NCI-H226 (cell line): ENCODE results near the gene ORM1.
"Not testable (repeated sequence)": the region's sequence is repeated elsewhere in the genome, so short reads cannot be mapped to it uniquely, and the experiment has no call there.

ENCODE experiments used
- DNase-seq: peaks from one replicate; pipeline ENCODE4 v3.0.0-alpha.2; 2015

Gene ORM1

DNA sequence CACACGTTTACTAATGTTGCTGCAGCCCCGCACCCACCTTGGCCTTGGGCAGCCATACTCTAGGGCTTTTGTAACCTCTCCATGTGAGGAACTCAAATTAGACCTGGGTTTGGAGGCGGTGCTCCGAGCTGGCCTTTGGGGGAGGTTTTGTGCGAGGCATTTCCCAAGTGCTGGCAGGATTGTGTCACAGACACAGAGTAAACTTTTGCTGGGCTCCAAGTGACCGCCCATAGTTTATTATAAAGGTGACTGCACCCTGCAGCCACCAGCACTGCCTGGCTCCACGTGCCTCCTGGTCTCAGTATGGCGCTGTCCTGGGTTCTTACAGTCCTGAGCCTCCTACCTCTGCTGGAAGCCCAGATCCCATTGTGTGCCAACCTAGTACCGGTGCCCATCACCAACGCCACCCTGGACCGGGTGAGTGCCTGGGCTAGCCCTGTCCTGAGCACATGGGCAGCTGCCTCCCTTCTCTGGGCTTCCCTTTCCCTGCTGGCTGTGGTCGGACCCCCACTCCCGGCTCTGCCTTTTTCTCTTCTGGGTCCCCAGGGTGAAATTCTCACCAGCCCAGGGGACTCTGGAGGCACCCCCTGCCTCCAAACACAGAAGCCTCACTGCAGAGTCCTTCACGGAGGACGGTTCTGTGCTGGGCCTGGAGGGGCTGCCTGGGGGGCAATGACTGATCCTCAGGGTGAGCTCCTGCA is at the start of gene ORM1:
Gene ORM1 (plus strand): TSS at position 268 of the 701 bp plus-strand sequence. CDS start 36 bp downstream, at position 304.
- DNase-seq: not testable (repeated sequence)

GRCh38 chr9:114273461-114273881 is 49.4 kb upstream of the ORM1 start:
- DNase-seq: no peak

DNA sequence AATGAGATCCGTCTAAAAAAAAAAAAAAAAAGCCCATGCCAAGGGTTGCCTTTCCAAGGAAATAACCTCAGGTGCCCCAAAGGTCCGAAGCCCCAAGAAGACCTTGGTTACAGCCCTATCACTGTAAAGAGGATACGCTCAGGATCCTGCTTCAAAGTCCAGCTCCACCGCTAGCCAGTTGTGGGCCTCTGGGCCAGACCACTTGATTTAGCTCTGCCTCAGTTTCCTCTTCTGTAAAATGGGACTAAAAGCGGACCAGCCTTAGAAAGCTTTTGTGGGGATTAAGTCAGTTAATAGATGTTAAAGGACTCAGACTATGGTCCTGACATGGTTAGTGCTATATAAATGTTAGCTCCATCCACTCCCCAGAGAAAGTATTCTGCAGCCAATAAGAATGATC is 48.7 kb upstream of the ORM1 start:
- DNase-seq: no peak

- DNase-seq: no peak
Measured at GRCh38 chr9:114275246-114276004, 47.5 kb upstream of the ORM1 start.

GRCh38 chr9:114276908-114277821 is 45.7 kb upstream of the ORM1 start:
- no peak for DNase-seq

- no peak for DNase-seq
Measured at GRCh38 chr9:114278356-114278755, 44.5 kb upstream of the ORM1 start.

- no peak for DNase-seq
Measured at GRCh38 chr9:114278881-114279570, 43.9 kb upstream of the ORM1 start.

- DNase-seq: no peak
Measured at GRCh38 chr9:114279693-114280092, 43.2 kb upstream of the ORM1 start.

DNA sequence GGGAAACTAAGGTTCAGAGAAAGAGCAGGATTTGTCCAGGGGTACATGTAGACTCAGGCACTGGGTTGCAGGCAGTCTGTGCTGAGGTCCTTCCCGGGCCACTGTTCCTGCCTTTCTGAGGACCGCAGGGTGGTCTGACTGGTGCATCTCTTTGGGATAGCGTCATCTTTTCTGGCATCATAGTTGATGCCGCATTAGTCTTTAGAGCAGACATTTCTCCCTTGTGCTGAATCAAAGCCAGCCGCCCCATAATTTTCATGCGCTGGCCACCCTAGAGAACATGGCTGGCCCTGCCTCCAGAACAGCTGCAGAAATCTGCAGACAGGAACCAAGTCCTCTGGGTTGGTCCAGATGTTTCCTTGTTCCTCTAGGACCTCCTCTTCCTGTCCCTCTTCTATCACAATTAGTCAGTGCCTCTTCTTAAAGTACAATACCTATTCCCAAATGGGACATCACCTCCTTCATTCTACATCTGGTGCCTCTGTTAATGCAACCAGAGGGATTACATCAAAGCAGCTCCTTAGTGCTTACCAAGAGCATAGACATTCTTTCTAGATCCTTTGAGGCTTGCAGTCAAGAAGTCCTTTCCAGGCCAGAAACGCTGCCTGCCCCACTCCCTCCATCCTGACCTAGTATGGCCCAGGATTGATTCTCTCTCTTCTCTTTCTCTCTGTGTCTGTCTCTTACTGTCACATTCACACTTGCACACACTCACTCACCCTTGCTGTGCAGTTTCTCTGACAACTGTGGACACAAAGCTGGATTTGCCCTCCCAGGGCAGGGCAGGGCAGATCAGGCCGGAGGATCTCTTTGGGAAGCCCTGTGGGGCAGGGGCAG is 42.0 kb upstream of the ORM1 start:
- DNase-seq: no peak

DNA sequence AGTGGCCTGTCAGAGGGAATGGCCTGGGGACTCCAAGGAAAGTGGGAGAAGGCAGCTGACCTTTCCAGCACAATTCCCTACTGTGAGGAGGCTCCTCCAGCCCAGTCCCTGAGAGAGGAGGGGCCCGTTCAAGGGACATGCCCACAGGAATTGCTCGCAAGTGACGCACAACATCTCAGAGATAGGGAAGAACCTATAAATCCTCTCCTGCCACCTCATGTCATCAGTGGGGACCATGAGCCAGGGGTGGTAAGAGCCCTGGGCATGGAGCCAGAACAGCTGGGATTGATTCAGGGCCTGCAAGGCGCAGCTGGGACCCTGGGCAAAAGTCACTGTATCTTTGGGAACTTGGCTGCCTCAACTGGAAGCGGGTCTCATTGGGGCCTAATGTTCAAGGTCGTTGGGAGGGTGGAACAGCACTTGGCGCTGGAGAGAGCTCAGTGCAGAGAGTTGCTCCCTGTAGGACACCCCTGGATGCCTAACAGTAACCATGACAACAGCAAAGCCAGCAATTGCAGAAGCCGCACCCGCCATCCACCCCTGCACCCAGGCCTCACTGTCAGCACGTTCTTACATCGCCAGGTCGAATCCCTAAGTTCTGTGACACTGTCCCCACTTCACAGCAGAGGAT is 41.3 kb upstream of the ORM1 start:
- no peak for DNase-seq

DNA sequence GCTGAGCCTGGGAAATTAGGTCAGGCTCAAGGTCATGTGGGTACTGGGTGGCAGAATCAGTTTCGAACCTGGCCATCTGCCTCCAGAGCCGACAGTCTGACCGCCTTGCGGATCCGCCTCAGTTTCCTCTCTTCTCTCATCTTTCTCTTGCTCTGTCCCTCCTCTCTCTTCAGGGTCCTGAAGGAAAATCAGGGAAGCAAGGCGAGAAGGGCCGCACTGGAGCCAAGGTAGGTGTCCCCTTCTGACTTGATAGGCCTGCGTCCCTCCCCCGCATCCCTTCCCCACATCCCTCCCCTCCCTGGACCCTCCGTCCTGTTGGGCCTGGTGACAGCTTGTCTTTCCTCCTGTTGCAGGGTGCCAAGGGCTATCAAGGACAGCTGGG is 40.8 kb upstream of the ORM1 start:
- no peak for DNase-seq

GRCh38 chr9:114282507-114282906 is 40.4 kb upstream of the ORM1 start:
- no peak for DNase-seq

GRCh38 chr9:114282926-114283325 is 40.0 kb upstream of the ORM1 start:
- DNase-seq: peak; percentile 17

DNA sequence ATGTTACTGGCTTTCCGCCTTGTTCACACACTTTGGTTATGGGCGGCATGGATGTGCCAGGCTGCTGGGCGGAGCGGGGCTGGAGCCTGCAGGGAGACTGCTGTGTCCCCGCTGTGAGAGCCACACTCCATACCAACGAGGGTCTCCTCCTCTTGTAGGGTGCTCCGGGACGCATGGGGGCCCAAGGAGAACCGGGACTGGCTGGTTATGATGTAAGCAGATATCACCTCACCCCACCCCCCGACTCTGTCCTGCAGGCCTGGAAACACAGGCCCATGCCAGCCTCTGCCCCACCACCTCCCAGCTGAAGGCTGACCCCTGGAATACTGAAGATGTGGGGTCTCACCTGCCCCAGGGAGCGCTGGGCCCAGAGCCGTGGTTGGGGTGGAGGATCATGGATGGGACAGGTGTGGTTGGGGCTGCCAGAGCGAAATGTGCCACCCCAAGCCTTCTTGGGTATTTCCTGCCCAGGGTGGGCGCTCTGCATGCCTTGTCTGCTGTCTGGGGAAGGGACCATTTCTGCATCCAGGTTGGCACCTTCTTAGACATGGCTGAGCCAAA is 39.3 kb upstream of the ORM1 start:
- no peak for DNase-seq

GRCh38 chr9:114284316-114285060 is 38.4 kb upstream of the ORM1 start:
- no peak for DNase-seq

GRCh38 chr9:114285166-114285867 is 37.6 kb upstream of the ORM1 start:
- DNase-seq: no peak

GRCh38 chr9:114286146-114286679 is 36.7 kb upstream of the ORM1 start:
- no peak for DNase-seq

DNA sequence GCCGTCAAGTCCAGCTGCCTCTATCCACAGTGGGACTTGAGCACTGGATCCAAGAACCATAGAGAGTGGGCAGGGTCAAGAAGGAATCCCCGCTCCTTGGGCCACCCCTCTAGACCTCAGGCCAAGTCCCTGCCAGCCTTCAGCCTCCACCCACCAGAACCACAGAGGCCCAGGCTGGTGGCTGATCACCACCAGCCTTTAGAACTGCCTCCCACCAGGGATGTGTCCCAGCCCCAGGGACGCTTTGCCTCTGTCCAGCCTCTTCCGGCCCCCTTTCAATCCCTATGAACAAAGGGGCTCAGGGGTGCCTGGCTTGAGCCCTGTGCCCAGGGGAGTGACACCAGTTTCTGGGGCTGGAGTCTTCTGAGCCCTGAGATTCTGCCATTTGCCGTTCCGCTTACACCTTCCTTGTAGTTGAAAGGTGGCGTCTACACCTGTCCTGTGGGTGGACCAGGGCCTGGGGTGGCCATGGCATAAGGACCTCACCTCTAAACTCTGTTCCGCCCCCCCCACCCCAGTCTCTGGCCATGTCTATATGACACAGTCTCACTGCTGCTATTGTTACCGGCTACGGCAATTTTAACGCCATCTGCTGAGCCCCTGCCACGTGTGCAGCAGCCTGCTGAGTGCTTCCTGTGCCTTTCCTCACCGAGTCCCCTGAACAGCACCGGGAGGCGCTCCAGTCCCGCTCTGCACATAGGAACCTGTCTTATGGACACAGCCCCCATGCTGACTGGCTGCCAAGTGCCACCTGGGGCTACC is 35.7 kb upstream of the ORM1 start:
- DNase-seq: no peak
